Fibroblast of lung (primary cell): ENCODE results near the gene TMEM131.

Experiments
- CTCF ChIP-seq, 2 donors: IDR thresholded peaks in 1 of 2; conservative IDR thresholded peaks in 1 of 2; 1 replicate in 1 of 2; 2 replicates in 1 of 2; pipeline ENCODE4 v1.5.1; 2011 to 2012; ENCODE audit warnings: low read length in 2 of 2, control low read depth in 1 of 2, inconsistent platforms in 1 of 2, low read depth in 1 of 2, mild to moderate bottlenecking in 1 of 2
- EZH2 ChIP-seq: IDR thresholded peaks from 2 replicates; pipeline ENCODE4 v1.5.1; 2012; ENCODE audit warnings: low read length, control low read depth, mild to moderate bottlenecking; ENCODE audit errors: missing control alignments

GRCh38 chr2:97967216-97967592 is 28.5 kb downstream of the TMEM131 start:
- TF ChIP-seq CTCF (conservative IDR thresholded peaks at IDR 0.05 in 1 of 2, IDR thresholded peaks at IDR 0.05 in 1 of 2; ENCODE audit: low read depth in 1 of 2, low read length in 2 of 2) (no peak), EZH2 (no peak)
